GM19035 (cell line): ENCODE results near the gene NPIPA3.
"Not testable (repeated sequence)": the region's sequence is repeated elsewhere in the genome, so short reads cannot be mapped to it uniquely, and the experiment has no call there.

Experiments
- ATAC-seq: cut with Tn5 transposase; IDR thresholded peaks from one replicate; pipeline ENCODE4 v1.9.1; 2021; ENCODE audit not compliant: unreplicated experiment

NPIPA3 gene

GRCh38 chr16:14703156-14704011 lies at the start of gene NPIPA3:
NPIPA3 (plus strand) TSS chr16:14703411; CDS start chr16:14708944, 5,533 bp downstream.
- peak; percentile 99 for ATAC-seq

GRCh38 chr16:14658063-14658462 lies 45.1 kb upstream of the NPIPA3 start:
- ATAC-seq = peak; percentile 64

GRCh38 chr16:14667347-14668266 lies 35.6 kb upstream of the NPIPA3 start:
- no peak for ATAC-seq

GRCh38 chr16:14668556-14669223 lies 34.5 kb upstream of the NPIPA3 start:
- ATAC-seq = no peak

- ATAC-seq = no peak
These were observed 33.4 kb upstream of the NPIPA3 start for GRCh38 chr16:14669776-14670175.

GRCh38 chr16:14672403-14672971 lies 30.7 kb upstream of the NPIPA3 start:
- ATAC-seq = peak; percentile 73

- ATAC-seq = no peak
These were observed 26.6 kb upstream of the NPIPA3 start for GRCh38 chr16:14676633-14677032.

GRCh38 chr16:14677627-14678026 lies 25.6 kb upstream of the NPIPA3 start:
- no peak for ATAC-seq

GRCh38 chr16:14678748-14679497 lies 24.3 kb upstream of the NPIPA3 start:
- no peak for ATAC-seq

GRCh38 chr16:14680396-14680795 lies 22.8 kb upstream of the NPIPA3 start:
- not testable (repeated sequence) for ATAC-seq

GRCh38 chr16:14681115-14681514 lies 22.1 kb upstream of the NPIPA3 start:
- no peak for ATAC-seq

- no peak for ATAC-seq
These were observed 21.1 kb upstream of the NPIPA3 start for GRCh38 chr16:14682121-14682520.

- ATAC-seq = not testable (repeated sequence)
These were observed 17.1 kb upstream of the NPIPA3 start for GRCh38 chr16:14685870-14686793.

- ATAC-seq = not testable (repeated sequence)
These were observed 9.1 kb upstream of the NPIPA3 start, which contains the start of gene PLA2G10 for GRCh38 chr16:14694129-14694528. PLA2G10 (minus strand) TSS chr16:14694308; CDS start chr16:14694229, 79 bp downstream.

GRCh38 chr16:14701859-14702258 lies 1.4 kb upstream of the NPIPA3 start:
- ATAC-seq = not testable (repeated sequence)

GRCh38 chr16:14702672-14703071 lies 539 bp upstream of the NPIPA3 start:
- ATAC-seq = not testable (repeated sequence)

GRCh38 chr16:14733233-14733632 lies 30.0 kb downstream of the NPIPA3 start:
- ATAC-seq = not testable (repeated sequence)

GRCh38 chr16:14740832-14741385 lies 37.7 kb downstream of the NPIPA3 start:
- not testable (repeated sequence) for ATAC-seq
